ENCODE data around the gene PXK.

The PXK gene

GRCh38 chr3:58441514-58442450, 109.1 kb downstream of the PXK start:
- H3K9me3 ChIP-seq (ENCODE audit: control insufficient read depth in 2 of 2, low read length in 2 of 2) = no peaks in the 10 kb centered on the region
- H3K4me1 ChIP-seq (ENCODE audit: control insufficient read depth in 2 of 2, insufficient read depth in 2 of 2, low read length in 2 of 2) = no peaks in the 10 kb centered on the region
- no peak overlapping the region for H3K4me3 ChIP-seq (ENCODE audit: low read length in 2 of 2)
- H3K27me3 ChIP-seq (ENCODE audit: control insufficient read depth in 2 of 2, insufficient read depth in 2 of 2, low read length in 2 of 2) = no peaks in the 10 kb centered on the region
- no peaks in the 10 kb centered on the region for H3K36me3 ChIP-seq (ENCODE audit: control insufficient read depth in 2 of 2, insufficient read depth in 2 of 2, low read length in 2 of 2)
- no peak overlapping the region for H3K27ac ChIP-seq (ENCODE audit: low read depth in 2 of 2, low read length in 2 of 2)
- H3K9ac ChIP-seq (ENCODE audit: low read depth in 1 of 2, low read length in 2 of 2) = peak overlapping the region in 1 of 2 donors; percentile 24

- Histone ChIP-seq H3K4me3 (ENCODE audit: low read length in 2 of 2) (no peak overlapping the region), H3K4me1 (ENCODE audit: control insufficient read depth in 2 of 2, insufficient read depth in 2 of 2, low read length in 2 of 2) (peaks cover 0 to 2% of the 10 kb centered on the region in 2 donors), H3K9me3 (ENCODE audit: control insufficient read depth in 2 of 2, low read length in 2 of 2) (no peaks in the 10 kb centered on the region), H3K36me3 (ENCODE audit: control insufficient read depth in 2 of 2, insufficient read depth in 2 of 2, low read length in 2 of 2) (no peaks in the 10 kb centered on the region), H3K27me3 (ENCODE audit: control insufficient read depth in 2 of 2, insufficient read depth in 2 of 2, low read length in 2 of 2) (no peaks in the 10 kb centered on the region), H3K27ac (ENCODE audit: low read depth in 2 of 2, low read length in 2 of 2) (no peak overlapping the region), H3K9ac (ENCODE audit: low read depth in 1 of 2, low read length in 2 of 2) (no peak overlapping the region)
Observed at GRCh38 chr3:58452176-58452575, 119.5 kb downstream of the PXK start.

GRCh38 chr3:58459160-58459559, 126.5 kb downstream of the PXK start:
- Histone ChIP-seq H3K9me3 (ENCODE audit: control insufficient read depth in 2 of 2, low read length in 2 of 2) (no peaks in the 10 kb centered on the region), H3K27me3 (ENCODE audit: control insufficient read depth in 2 of 2, insufficient read depth in 2 of 2, low read length in 2 of 2) (no peaks in the 10 kb centered on the region), H3K4me1 (ENCODE audit: control insufficient read depth in 2 of 2, insufficient read depth in 2 of 2, low read length in 2 of 2) (peaks cover 3 to 7% of the 10 kb centered on the region in 2 donors), H3K9ac (ENCODE audit: low read depth in 1 of 2, low read length in 2 of 2) (no peak overlapping the region), H3K4me3 (ENCODE audit: low read length in 2 of 2) (no peak overlapping the region), H3K36me3 (ENCODE audit: control insufficient read depth in 2 of 2, insufficient read depth in 2 of 2, low read length in 2 of 2) (no peaks in the 10 kb centered on the region), H3K27ac (ENCODE audit: low read depth in 2 of 2, low read length in 2 of 2) (no peak overlapping the region)

GRCh38 chr3:58462829-58463180, 130.1 kb downstream of the PXK start:
- H3K36me3 ChIP-seq (ENCODE audit: control insufficient read depth in 2 of 2, insufficient read depth in 2 of 2, low read length in 2 of 2) = no peaks in the 10 kb centered on the region
- no peak overlapping the region for H3K9ac ChIP-seq (ENCODE audit: low read depth in 1 of 2, low read length in 2 of 2)
- H3K27ac ChIP-seq (ENCODE audit: low read depth in 2 of 2, low read length in 2 of 2) = no peak overlapping the region
- no peaks in the 10 kb centered on the region for H3K9me3 ChIP-seq (ENCODE audit: control insufficient read depth in 2 of 2, low read length in 2 of 2)
- no peaks in the 10 kb centered on the region for H3K27me3 ChIP-seq (ENCODE audit: control insufficient read depth in 2 of 2, insufficient read depth in 2 of 2, low read length in 2 of 2)
- H3K4me3 ChIP-seq (ENCODE audit: low read length in 2 of 2) = no peak overlapping the region
- peaks cover 3 to 7% of the 10 kb centered on the region in 2 donors for H3K4me1 ChIP-seq (ENCODE audit: control insufficient read depth in 2 of 2, insufficient read depth in 2 of 2, low read length in 2 of 2)

- Histone ChIP-seq H3K27ac (ENCODE audit: low read depth in 2 of 2, low read length in 2 of 2) (no peak overlapping the region), H3K27me3 (ENCODE audit: control insufficient read depth in 2 of 2, insufficient read depth in 2 of 2, low read length in 2 of 2) (no peaks in the 10 kb centered on the region), H3K9ac (ENCODE audit: low read depth in 1 of 2, low read length in 2 of 2) (no peak overlapping the region), H3K9me3 (ENCODE audit: control insufficient read depth in 2 of 2, low read length in 2 of 2) (no peaks in the 10 kb centered on the region), H3K4me1 (ENCODE audit: control insufficient read depth in 2 of 2, insufficient read depth in 2 of 2, low read length in 2 of 2) (peaks cover 3 to 7% of the 10 kb centered on the region in 2 donors), H3K4me3 (ENCODE audit: low read length in 2 of 2) (peak overlapping the region; percentile 43 to 60), H3K36me3 (ENCODE audit: control insufficient read depth in 2 of 2, insufficient read depth in 2 of 2, low read length in 2 of 2) (no peaks in the 10 kb centered on the region)
Observed at GRCh38 chr3:58463181-58463941, 130.7 kb downstream of the PXK start.

GRCh38 chr3:58463942-58464271, 131.2 kb downstream of the PXK start:
- no peak overlapping the region for H3K27ac ChIP-seq (ENCODE audit: low read depth in 2 of 2, low read length in 2 of 2)
- no peaks in the 10 kb centered on the region for H3K9me3 ChIP-seq (ENCODE audit: control insufficient read depth in 2 of 2, low read length in 2 of 2)
- H3K4me3 ChIP-seq (ENCODE audit: low read length in 2 of 2) = peak overlapping the region; percentile 43 to 60
- H3K36me3 ChIP-seq (ENCODE audit: control insufficient read depth in 2 of 2, insufficient read depth in 2 of 2, low read length in 2 of 2) = no peaks in the 10 kb centered on the region
- no peaks in the 10 kb centered on the region for H3K27me3 ChIP-seq (ENCODE audit: control insufficient read depth in 2 of 2, insufficient read depth in 2 of 2, low read length in 2 of 2)
- H3K4me1 ChIP-seq (ENCODE audit: control insufficient read depth in 2 of 2, insufficient read depth in 2 of 2, low read length in 2 of 2) = peaks cover 3 to 7% of the 10 kb centered on the region in 2 donors
- no peak overlapping the region for H3K9ac ChIP-seq (ENCODE audit: low read depth in 1 of 2, low read length in 2 of 2)

GRCh38 chr3:58464866-58465265, 132.2 kb downstream of the PXK start:
- no peaks in the 10 kb centered on the region for H3K9me3 ChIP-seq (ENCODE audit: control insufficient read depth in 2 of 2, low read length in 2 of 2)
- no peaks in the 10 kb centered on the region for H3K36me3 ChIP-seq (ENCODE audit: control insufficient read depth in 2 of 2, insufficient read depth in 2 of 2, low read length in 2 of 2)
- H3K4me3 ChIP-seq (ENCODE audit: low read length in 2 of 2) = no peak overlapping the region
- H3K27ac ChIP-seq (ENCODE audit: low read depth in 2 of 2, low read length in 2 of 2) = no peak overlapping the region
- no peak overlapping the region for H3K9ac ChIP-seq (ENCODE audit: low read depth in 1 of 2, low read length in 2 of 2)
- H3K27me3 ChIP-seq (ENCODE audit: control insufficient read depth in 2 of 2, insufficient read depth in 2 of 2, low read length in 2 of 2) = no peaks in the 10 kb centered on the region
- peaks cover 3 to 7% of the 10 kb centered on the region in 2 donors for H3K4me1 ChIP-seq (ENCODE audit: control insufficient read depth in 2 of 2, insufficient read depth in 2 of 2, low read length in 2 of 2)

GRCh38 chr3:58466899-58467563, 134.3 kb downstream of the PXK start:
- Histone ChIP-seq H3K9ac (ENCODE audit: low read depth in 1 of 2, low read length in 2 of 2) (no peak overlapping the region), H3K36me3 (ENCODE audit: control insufficient read depth in 2 of 2, insufficient read depth in 2 of 2, low read length in 2 of 2) (no peaks in the 10 kb centered on the region), H3K4me3 (ENCODE audit: low read length in 2 of 2) (no peak overlapping the region), H3K4me1 (ENCODE audit: control insufficient read depth in 2 of 2, insufficient read depth in 2 of 2, low read length in 2 of 2) (peaks cover 21 to 24% of the 10 kb centered on the region in 2 donors), H3K27me3 (ENCODE audit: control insufficient read depth in 2 of 2, insufficient read depth in 2 of 2, low read length in 2 of 2) (no peaks in the 10 kb centered on the region), H3K9me3 (ENCODE audit: control insufficient read depth in 2 of 2, low read length in 2 of 2) (no peaks in the 10 kb centered on the region), H3K27ac (ENCODE audit: low read depth in 2 of 2, low read length in 2 of 2) (no peak overlapping the region)

- H3K9ac ChIP-seq (ENCODE audit: low read depth in 1 of 2, low read length in 2 of 2) = no peak overlapping the region
- no peak overlapping the region for H3K27ac ChIP-seq (ENCODE audit: low read depth in 2 of 2, low read length in 2 of 2)
- H3K4me3 ChIP-seq (ENCODE audit: low read length in 2 of 2) = no peak overlapping the region
- no peaks in the 10 kb centered on the region for H3K36me3 ChIP-seq (ENCODE audit: control insufficient read depth in 2 of 2, insufficient read depth in 2 of 2, low read length in 2 of 2)
- peaks cover 20 to 22% of the 10 kb centered on the region in 2 donors for H3K4me1 ChIP-seq (ENCODE audit: control insufficient read depth in 2 of 2, insufficient read depth in 2 of 2, low read length in 2 of 2)
- H3K27me3 ChIP-seq (ENCODE audit: control insufficient read depth in 2 of 2, insufficient read depth in 2 of 2, low read length in 2 of 2) = no peaks in the 10 kb centered on the region
- no peaks in the 10 kb centered on the region for H3K9me3 ChIP-seq (ENCODE audit: control insufficient read depth in 2 of 2, low read length in 2 of 2)
Observed at GRCh38 chr3:58469096-58469495, 136.4 kb downstream of the PXK start.

Measured in mucosa of rectum (tissue), 2 donors.